ENCODE results near the gene FOXN4. TPM values are rescaled to one million over a fixed set of nuclear protein-coding genes. Genes with fewer than 3 reads are reported as not detected.
"Not testable (repeated sequence)": the region's sequence is repeated elsewhere in the genome, so short reads cannot be mapped to it uniquely, and the experiment has no call there.

Gene FOXN4
- not detected for total RNA-seq
- long read RNA-seq, partial matches to known transcripts: 0 of 1 reads
- long read RNA-seq, other reads (novel, unspliced or antisense): 1 of 1 reads

- DNase-seq (ENCODE audit: low spot score): no peak
- intact Hi-C loops (cut with DNase I): no loop called here
Observed at GRCh38 chr12:109308534-109309380, at the start of gene FOXN4. Gene FOXN4 (minus strand): TSS chr12:109309284. CDS start chr12:109308321, 963 bp downstream.

GRCh38 chr12:109358154-109358869 lies 49.2 kb upstream of the FOXN4 start:
- DNase-seq (ENCODE audit: low spot score): no peak
- intact Hi-C loops (cut with DNase I): no loop called here

- intact Hi-C loops (cut with DNase I): no loop called here
Observed at GRCh38 chr12:109357032-109357431, 47.9 kb upstream of the FOXN4 start.

GRCh38 chr12:109356577-109356976 lies 47.5 kb upstream of the FOXN4 start:
- intact Hi-C loops (cut with DNase I): no loop called here

More at GRCh38 chr12:109357032-109357431, 47.9 kb upstream of the FOXN4 start:
- DNase-seq (ENCODE audit: low spot score): no peak

GRCh38 chr12:109352184-109352583 lies 43.1 kb upstream of the FOXN4 start:
- intact Hi-C loops (cut with DNase I): no loop called here
- DNase-seq (ENCODE audit: low spot score): no peak

More at GRCh38 chr12:109356577-109356976, 47.5 kb upstream of the FOXN4 start:
- DNase-seq (ENCODE audit: low spot score): no peak

- DNase-seq (ENCODE audit: low spot score): no peak
- intact Hi-C loops (cut with DNase I): no loop called here
Observed at GRCh38 chr12:109347589-109347988, 38.5 kb upstream of the FOXN4 start, which contains the start of gene MYO1H. Gene MYO1H (plus strand): TSS chr12:109347900. CDS start chr12:109347961, 61 bp downstream.

- intact Hi-C loops (cut with DNase I): no loop called here
- no peak for DNase-seq (ENCODE audit: low spot score)
Observed at GRCh38 chr12:109346920-109347319, 37.8 kb upstream of the FOXN4 start.

- intact Hi-C loops (cut with DNase I): no loop called here
- DNase-seq (ENCODE audit: low spot score): no peak
Observed at GRCh38 chr12:109345428-109345827, 36.3 kb upstream of the FOXN4 start.

GRCh38 chr12:109343677-109344076 lies 34.6 kb upstream of the FOXN4 start:
- intact Hi-C loops (cut with DNase I): no loop called here
- DNase-seq (ENCODE audit: low spot score): no peak

GRCh38 chr12:109336593-109336992 lies 27.5 kb upstream of the FOXN4 start:
- DNase-seq (ENCODE audit: low spot score): no peak
- intact Hi-C loops (cut with DNase I): no loop called here

- intact Hi-C loops (cut with DNase I): no loop called here
- no peak for DNase-seq (ENCODE audit: low spot score)
Observed at GRCh38 chr12:109334887-109335286, 25.8 kb upstream of the FOXN4 start.

GRCh38 chr12:109331301-109331952 lies 22.3 kb upstream of the FOXN4 start:
- no peak for DNase-seq (ENCODE audit: low spot score)
- intact Hi-C loops (cut with DNase I): no loop called here

- DNase-seq (ENCODE audit: low spot score): no peak
- intact Hi-C loops (cut with DNase I): no loop called here
Observed at GRCh38 chr12:109330282-109331230, 21.5 kb upstream of the FOXN4 start.

GRCh38 chr12:109329686-109330085 lies 20.6 kb upstream of the FOXN4 start:
- no peak for DNase-seq (ENCODE audit: low spot score)
- intact Hi-C loops (cut with DNase I): no loop called here

GRCh38 chr12:109329003-109329402 lies 19.9 kb upstream of the FOXN4 start:
- intact Hi-C loops (cut with DNase I): no loop called here

GRCh38 chr12:109321294-109321693 lies 12.2 kb upstream of the FOXN4 start:
- intact Hi-C loops (cut with DNase I); DNase-seq (ENCODE audit: low spot score): not testable (repeated sequence)

More at GRCh38 chr12:109329003-109329402, 19.9 kb upstream of the FOXN4 start:
- no peak for DNase-seq (ENCODE audit: low spot score)

- DNase-seq (ENCODE audit: low spot score): no peak
- intact Hi-C loops (cut with DNase I): no loop called here
Observed at GRCh38 chr12:109310247-109311125, 1.4 kb upstream of the FOXN4 start.

Data from cardiac septum (tissue), 1 donor.